ENCODE results near the gene COX5B. TPM values are rescaled to one million over a fixed set of nuclear protein-coding genes. Genes with fewer than 3 reads are reported as not detected.
"Not testable (repeated sequence)": the region's sequence is repeated elsewhere in the genome, so short reads cannot be mapped to it uniquely, and the experiment has no call there.

The COX5B gene
- total RNA-seq, 1 donor, result 270 TPM

- DNase-seq (ENCODE audit: low read depth), result no peak
- peak overlapping the region; percentile 82 for H3K4me3 ChIP-seq (ENCODE audit: low read depth, low read length)
- no peak for TF ChIP-seq CTCF (IDR thresholded peaks at IDR 0.05; ENCODE audit: insufficient read depth, low read depth, low read length)
Observed at GRCh38 chr2:97663626-97663961, 17.7 kb downstream of the COX5B start.

DNA sequence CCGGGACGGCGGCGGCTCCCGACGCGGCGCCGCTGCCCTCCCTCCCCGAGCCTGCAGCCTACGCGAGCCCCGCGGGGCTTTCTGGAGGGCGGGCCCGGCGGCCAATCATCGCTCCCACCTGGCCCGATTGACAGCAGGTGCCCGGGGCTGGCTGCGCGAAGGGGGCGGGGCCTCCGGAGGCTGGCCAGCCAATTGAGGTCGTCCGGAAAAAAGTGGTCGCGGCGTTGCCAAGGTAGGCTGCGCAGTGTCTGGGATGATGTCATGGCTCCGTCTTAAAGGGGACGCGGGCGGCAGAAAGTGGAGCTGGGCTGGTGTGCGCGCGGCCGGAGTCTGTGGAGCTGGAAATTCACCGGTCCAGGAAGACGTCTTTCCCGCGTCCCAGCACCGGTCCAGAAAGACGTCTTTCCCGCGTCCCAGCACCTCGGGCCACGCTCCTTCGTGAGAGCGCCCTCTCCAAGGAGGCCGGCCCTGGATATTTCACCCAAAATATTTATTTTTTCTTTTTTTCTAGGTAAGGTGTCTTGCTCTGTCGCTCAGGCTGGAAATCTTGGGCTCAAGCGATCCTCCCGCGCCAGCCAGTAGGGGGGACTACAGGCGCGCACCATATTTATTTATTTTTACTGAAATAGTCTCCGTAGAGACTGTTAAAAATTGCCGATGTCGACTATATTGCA, 18.2 kb downstream of the COX5B start, which contains the start of gene ACTR1B:
ACTR1B (minus strand) TSS at position 83 of the 674 bp plus-strand sequence. CDS start 154 bp downstream, outside the sequence.
- peak; percentile 98 for DNase-seq (ENCODE audit: low read depth)
- peak within 1 kb of the TSS; percentile 82 for H3K4me3 ChIP-seq (ENCODE audit: low read depth, low read length)
- peak; percentile 55 for TF ChIP-seq CTCF (IDR thresholded peaks at IDR 0.05; ENCODE audit: insufficient read depth, low read depth, low read length)

GRCh38 chr2:97664636-97664970, 18.7 kb downstream of the COX5B start:
- TF ChIP-seq CTCF (IDR thresholded peaks at IDR 0.05; ENCODE audit: insufficient read depth, low read depth, low read length), result no peak
- DNase-seq (ENCODE audit: low read depth), result no peak
- peak overlapping the region; percentile 82 for H3K4me3 ChIP-seq (ENCODE audit: low read depth, low read length)

GRCh38 chr2:97669448-97669847, 23.6 kb downstream of the COX5B start, which contains the start of gene C2orf92:
Gene C2orf92, plus strand, starts transcription at chr2:97669713. Its CDS starts 76 bp downstream, at chr2:97669789.
- DNase-seq (ENCODE audit: low read depth), result no peak
- no peak for TF ChIP-seq CTCF (IDR thresholded peaks at IDR 0.05; ENCODE audit: insufficient read depth, low read depth, low read length)
- no peak within 1 kb of the TSS for H3K4me3 ChIP-seq (ENCODE audit: low read depth, low read length)

GRCh38 chr2:97670471-97670870, 24.6 kb downstream of the COX5B start:
- no peak for TF ChIP-seq CTCF (IDR thresholded peaks at IDR 0.05; ENCODE audit: insufficient read depth, low read depth, low read length)
- DNase-seq (ENCODE audit: low read depth), result no peak

DNA sequence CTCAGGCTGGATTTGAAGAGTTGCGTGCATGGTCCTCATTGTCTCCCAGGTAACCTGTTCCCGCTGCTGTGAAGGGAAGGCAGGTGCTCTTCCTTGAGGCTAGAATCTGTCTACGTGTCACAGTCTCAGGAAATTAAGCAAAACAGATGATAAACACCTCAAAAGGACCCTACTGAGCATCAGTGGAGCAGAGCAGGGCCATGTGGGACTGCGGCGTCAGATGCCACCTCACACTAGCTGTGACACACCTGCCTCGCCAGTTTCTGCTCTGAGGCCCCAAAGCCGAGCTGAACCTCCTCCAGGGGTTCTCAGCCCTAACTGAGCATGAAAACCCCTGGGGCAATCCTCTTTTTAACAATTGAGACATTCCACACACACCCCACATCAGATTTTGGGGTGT, 25.7 kb downstream of the COX5B start:
- no peak for DNase-seq (ENCODE audit: low read depth)
- no peak for TF ChIP-seq CTCF (IDR thresholded peaks at IDR 0.05; ENCODE audit: insufficient read depth, low read depth, low read length)
- no peak overlapping the region for H3K4me3 ChIP-seq (ENCODE audit: low read depth, low read length)

More at GRCh38 chr2:97670471-97670870, 24.6 kb downstream of the COX5B start:
- no peak overlapping the region for H3K4me3 ChIP-seq (ENCODE audit: low read depth, low read length)

- DNase-seq (ENCODE audit: low read depth), result not testable (repeated sequence)
Observed at GRCh38 chr2:97672606-97673140, 26.8 kb downstream of the COX5B start.

More at GRCh38 chr2:97672606-97673140, 26.8 kb downstream of the COX5B start:
- not testable (repeated sequence) for H3K4me3 ChIP-seq (ENCODE audit: low read depth, low read length)

Measured in fibroblast of villous mesenchyme (primary cell).